Measurements from ENCODE around the gene TFPI. TPM values are rescaled to one million over a fixed set of nuclear protein-coding genes. Genes with fewer than 3 reads are reported as not detected.
A peak's percentile ranks its signal among the peaks of the same experiment; 100 is the strongest.

The TFPI gene
- total and polyA plus RNA-seq, 2 donors (not counting 1 experiment from before 2014, with no cell fraction given) = 117 to 274 TPM

- H4K20me1 ChIP-seq (ENCODE audit: control insufficient read depth, extremely low read depth, insufficient read depth, low read length) = no peaks in the 10 kb centered on the region
- H3K27ac ChIP-seq (ENCODE audit: insufficient read depth, low read length) = no peak overlapping the region
- H2AFZ ChIP-seq (ENCODE audit: low read length) = no peak overlapping the region
- H3K4me3 ChIP-seq (replicated peaks in 1 of 4; ENCODE audit: control extremely low read depth in 1 of 4, insufficient read depth in 1 of 4, low read depth in 3 of 4, low read length in 4 of 4) = no peak overlapping the region
- H3K4me1 ChIP-seq (ENCODE audit: control insufficient read depth, extremely low read depth, insufficient read depth, low read length) = no peaks in the 10 kb centered on the region
- TF ChIP-seq CTCF (conservative IDR thresholded peaks at IDR 0.05 in 1 of 2, IDR thresholded peaks at IDR 0.05 in 1 of 2; ENCODE audit: low read depth in 1 of 2, low read length in 2 of 2) (no peak), EZH2 (IDR thresholded peaks at IDR 0.05; ENCODE audit: low read length, missing control alignments) (no peak)
- H3K9me3 ChIP-seq (ENCODE audit: control insufficient read depth, insufficient read depth, low read depth, low read length) = no peaks in the 10 kb centered on the region
- H3K36me3 ChIP-seq (ENCODE audit: control insufficient read depth, insufficient read depth, low read length) = no peaks in the 10 kb centered on the region
- no peak overlapping the region for H3K9ac ChIP-seq (ENCODE audit: insufficient read depth, low read length)
- no peaks in the 10 kb centered on the region for H3K27me3 ChIP-seq (ENCODE audit: control insufficient read depth, insufficient read depth, low read length)
- DNase-seq (ENCODE audit: low read depth in 2 of 2) = no peak
- no peaks in the 10 kb centered on the region for H3K79me2 ChIP-seq (ENCODE audit: control insufficient read depth, insufficient read depth, low read length)
- no peak overlapping the region for H3K4me2 ChIP-seq (ENCODE audit: extremely low read depth, insufficient read depth, low read length)
These were observed 14.8 kb upstream of the TFPI start for GRCh38 chr2:187569042-187569441.

GRCh38 chr2:187567126-187567525 lies 12.9 kb upstream of the TFPI start:
- Histone ChIP-seq H3K27me3 (ENCODE audit: control insufficient read depth, insufficient read depth, low read length) (no peaks in the 10 kb centered on the region), H3K4me1 (ENCODE audit: control insufficient read depth, extremely low read depth, insufficient read depth, low read length) (no peaks in the 10 kb centered on the region), H3K9ac (ENCODE audit: insufficient read depth, low read length) (no peak overlapping the region), H4K20me1 (ENCODE audit: control insufficient read depth, extremely low read depth, insufficient read depth, low read length) (no peaks in the 10 kb centered on the region), H3K36me3 (ENCODE audit: control insufficient read depth, insufficient read depth, low read length) (no peaks in the 10 kb centered on the region), H3K27ac (ENCODE audit: insufficient read depth, low read length) (no peak overlapping the region), H3K4me3 (replicated peaks in 1 of 4; ENCODE audit: control extremely low read depth in 1 of 4, insufficient read depth in 1 of 4, low read depth in 3 of 4, low read length in 4 of 4) (no peak overlapping the region), H2AFZ (ENCODE audit: low read length) (no peak overlapping the region), H3K4me2 (ENCODE audit: extremely low read depth, insufficient read depth, low read length) (no peak overlapping the region), H3K79me2 (ENCODE audit: control insufficient read depth, insufficient read depth, low read length) (no peaks in the 10 kb centered on the region), H3K9me3 (ENCODE audit: control insufficient read depth, insufficient read depth, low read depth, low read length) (no peaks in the 10 kb centered on the region)
- peak in 1 of 2 donors; percentile 88 for DNase-seq (ENCODE audit: low read depth in 2 of 2)
- TF ChIP-seq CTCF (conservative IDR thresholded peaks at IDR 0.05 in 1 of 2, IDR thresholded peaks at IDR 0.05 in 1 of 2; ENCODE audit: low read depth in 1 of 2, low read length in 2 of 2) (no peak), EZH2 (IDR thresholded peaks at IDR 0.05; ENCODE audit: low read length, missing control alignments) (no peak)

GRCh38 chr2:187566712-187567111 lies 12.5 kb upstream of the TFPI start:
- Histone ChIP-seq H3K27me3 (ENCODE audit: control insufficient read depth, insufficient read depth, low read length) (no peaks in the 10 kb centered on the region), H3K36me3 (ENCODE audit: control insufficient read depth, insufficient read depth, low read length) (no peaks in the 10 kb centered on the region), H4K20me1 (ENCODE audit: control insufficient read depth, extremely low read depth, insufficient read depth, low read length) (no peaks in the 10 kb centered on the region), H3K4me1 (ENCODE audit: control insufficient read depth, extremely low read depth, insufficient read depth, low read length) (no peaks in the 10 kb centered on the region), H3K9ac (ENCODE audit: insufficient read depth, low read length) (no peak overlapping the region), H3K4me2 (ENCODE audit: extremely low read depth, insufficient read depth, low read length) (no peak overlapping the region), H3K9me3 (ENCODE audit: control insufficient read depth, insufficient read depth, low read depth, low read length) (no peaks in the 10 kb centered on the region), H3K79me2 (ENCODE audit: control insufficient read depth, insufficient read depth, low read length) (no peaks in the 10 kb centered on the region), H3K27ac (ENCODE audit: insufficient read depth, low read length) (no peak overlapping the region), H2AFZ (ENCODE audit: low read length) (no peak overlapping the region), H3K4me3 (replicated peaks in 1 of 4; ENCODE audit: control extremely low read depth in 1 of 4, insufficient read depth in 1 of 4, low read depth in 3 of 4, low read length in 4 of 4) (no peak overlapping the region)
- no peak for DNase-seq (ENCODE audit: low read depth in 2 of 2)
- no peak for TF ChIP-seq CTCF (conservative IDR thresholded peaks at IDR 0.05 in 1 of 2, IDR thresholded peaks at IDR 0.05 in 1 of 2; ENCODE audit: low read depth in 1 of 2, low read length in 2 of 2)
- TF ChIP-seq EZH2 (IDR thresholded peaks at IDR 0.05; ENCODE audit: low read length, missing control alignments) = no peak

Data from fibroblast of lung (primary cell).